B cell (primary cell): Measurements from ENCODE around the gene RET. TPM values are rescaled to one million over a fixed set of nuclear protein-coding genes. Genes with fewer than 3 reads are reported as not detected.

ENCODE experiments used
- ATAC-seq: fragments of 200-7000 bp; cut with Tn5 transposase; one replicate; pipeline ENCODE4 v1.10.0; 2021; ENCODE audit warnings: low read depth, mild to moderate bottlenecking, moderate number of reproducible peaks, moderate library complexity
- CTCF ChIA-PET: fragments of 350-600 bp; sonication (Branson Sonifier 250); formaldehyde crosslinking; loops from one replicate; lab custom pipeline; 2021; ENCODE audit warnings: antibody characterized with exemption, inconsistent platforms; lab: Charles Lee
- POLR2A ChIA-PET: fragments of 350-600 bp; sonication (Branson Sonifier 250); formaldehyde crosslinking; loops from one replicate; lab custom pipeline; 2021; ENCODE audit warnings: antibody characterized with exemption; lab: Charles Lee
- DNase-seq: peaks from one replicate; pipeline ENCODE4 v3.0.0; 2013
- H2AFZ ChIP-seq: 2 replicates; pipeline ENCODE4 v1.6.1; 2012; ENCODE audit warnings: mild to moderate bottlenecking, low read depth, low read length; ENCODE audit not compliant: insufficient read depth, poor library complexity, severe bottlenecking
- H3K27ac ChIP-seq, 2 donors: 1 replicate in 1 of 2; 2 replicates in 1 of 2; pipeline ENCODE4 v1.5.1; 2012 to 2013; ENCODE audit warnings: low read length in 2 of 2, mild to moderate bottlenecking in 2 of 2, moderate library complexity in 1 of 2
- H3K27me3 ChIP-seq, 4 experiments: fragments of 200-600 bp in 1 of 4; sonication (generic) in 1 of 4; replicated peaks in 1 of 4; 1 replicate in 2 of 4; 2 replicates in 2 of 4; pipeline versions ENCODE4 v1.6.1 to v1.7.0; 2013 to 2016; ENCODE audit warnings: low read length in 3 of 4, mild to moderate bottlenecking in 2 of 4, mixed read lengths in 1 of 4, moderate library complexity in 1 of 4; ENCODE audit not compliant: insufficient read depth in 4 of 4, control insufficient read depth in 3 of 4; ENCODE audit errors: control extremely low read depth in 1 of 4
- H3K36me3 ChIP-seq, 2 experiments: replicated peaks in 1 of 2; 1 replicate in 1 of 2; 2 replicates in 1 of 2; pipeline versions ENCODE4 v1.6.1 to v1.7.1; 2013; ENCODE audit warnings: low read length in 1 of 2; ENCODE audit not compliant: insufficient read depth in 2 of 2, control insufficient read depth in 1 of 2; ENCODE audit errors: control extremely low read depth in 1 of 2, extremely low read depth in 1 of 2
- H3K4me1 ChIP-seq, 2 donors: fragments of 200-600 bp in 1 of 2; sonication (generic) in 1 of 2; 1 replicate in 1 of 2; 2 replicates in 1 of 2; pipeline versions ENCODE4 v1.5.1 to v1.6.1; 2013 to 2017; ENCODE audit warnings: low read length in 2 of 2; ENCODE audit not compliant: control insufficient read depth in 2 of 2, insufficient read depth in 2 of 2
- H3K4me2 ChIP-seq: replicated peaks from 2 replicates; pipeline ENCODE3; 2012; ENCODE audit warnings: mild to moderate bottlenecking, low read depth, low read length; ENCODE audit not compliant: poor library complexity, severe bottlenecking
- H3K4me3 ChIP-seq, 5 experiments: fragments of 200-600 bp in 1 of 5; sonication (generic) in 1 of 5; 1 replicate in 3 of 5; 2 replicates in 2 of 5; pipeline versions ENCODE4 v1.5.1 to v1.7.0; 2011 to 2016; ENCODE audit warnings: low read length in 4 of 5, mild to moderate bottlenecking in 4 of 5, low read depth in 2 of 5, control low read depth in 1 of 5, moderate library complexity in 1 of 5; ENCODE audit not compliant: insufficient read depth in 1 of 5; ENCODE audit errors: control extremely low read depth in 1 of 5, extremely low read depth in 1 of 5
- H3K79me2 ChIP-seq: fragments of 200-600 bp; sonication (generic); one replicate; pipeline ENCODE4 v1.6.0; 2016; ENCODE audit warnings: low read length; ENCODE audit not compliant: control insufficient read depth, insufficient read depth
- H3K9ac ChIP-seq: fragments of 200-600 bp; sonication (generic); 2 replicates; pipeline ENCODE4 v1.6.1; 2017; ENCODE audit warnings: mild to moderate bottlenecking, low read length, moderate library complexity
- H3K9me3 ChIP-seq, 3 donors: one replicate each; pipeline versions ENCODE4 v1.6.1 to v1.7.1; 2013; ENCODE audit warnings: low read length in 2 of 3; ENCODE audit not compliant: control insufficient read depth in 2 of 3, insufficient read depth in 1 of 3; ENCODE audit errors: control extremely low read depth in 1 of 3
- H4K20me1 ChIP-seq: 2 replicates; pipeline ENCODE4 v1.6.0; 2012; ENCODE audit warnings: mild to moderate bottlenecking, low read length; ENCODE audit not compliant: insufficient read depth, control insufficient read depth, poor library complexity, severe bottlenecking
- H3K27ac Mint-ChIP-seq: one replicate; pipeline ENCODE4 v1.8.0; 2021; ENCODE audit warnings: mixed read lengths
- H3K27me3 Mint-ChIP-seq: one replicate; pipeline ENCODE4 v1.8.0; 2021; ENCODE audit warnings: mixed read lengths
- H3K4me1 Mint-ChIP-seq: one replicate; pipeline ENCODE4 v1.8.0; 2021; ENCODE audit warnings: mixed read lengths
- H3K4me3 Mint-ChIP-seq: one replicate; pipeline ENCODE4 v1.8.0; 2021; ENCODE audit warnings: mixed read lengths
- H3K9me3 Mint-ChIP-seq: one replicate; pipeline ENCODE4 v1.8.0; 2022; ENCODE audit warnings: mixed read lengths; ENCODE audit not compliant: insufficient read depth
- EZH2 ChIP-seq: IDR thresholded peaks from 2 replicates; pipeline ENCODE4 v1.6.1; 2012; ENCODE audit warnings: borderline replicate concordance, low read depth, mild to moderate bottlenecking, moderate library complexity, low read length; ENCODE audit not compliant: insufficient read depth, poor library complexity, severe bottlenecking
- WGBS: methylation state at CpG from one replicate; pipeline ENCODE4 v1.1.5; 2013; ENCODE audit warnings: missing lambda C conversion rate; ENCODE audit not compliant: insufficient coverage; 5-methylcytosine and 5-hydroxymethylcytosine counted together
- intact Hi-C: fragments of 100-400 bp; cut with micrococcal nuclease; formaldehyde crosslinking; loops from one replicate; pipeline ENCODE4 v1.10.0; 2022
- polyA plus RNA-seq: library from polyadenylated mRNA; depleted of rRNA; stranded (reverse); fragments of >200 nt; gene quantifications from 2 replicates; pipeline ENCODE4 v1.2.3, GENCODE V29; 2012
- total RNA-seq, 2 donors: library from RNA; stranded (reverse); fragments of 120-200 nt in 1 of 2; gene quantifications; 1 replicate in 1 of 2; 2 replicates in 1 of 2; pipeline versions ENCODE4 v1.2.3 to v1.2.4, GENCODE V29; 2013 to 2022
- TF ChIP-seq, protein P1 (sequence below): fragments of 200-600 bp; IDR thresholded peaks from one replicate; pipeline ENCODE4 v1.8.0; 2022; ENCODE audit warnings: antibody characterized with exemption, mild to moderate bottlenecking

RET gene
- total and polyA plus RNA-seq, 2 donors (not counting 1 experiment from before 2014, with no cell fraction given), result 0.16 to 0.27 TPM

DNA sequence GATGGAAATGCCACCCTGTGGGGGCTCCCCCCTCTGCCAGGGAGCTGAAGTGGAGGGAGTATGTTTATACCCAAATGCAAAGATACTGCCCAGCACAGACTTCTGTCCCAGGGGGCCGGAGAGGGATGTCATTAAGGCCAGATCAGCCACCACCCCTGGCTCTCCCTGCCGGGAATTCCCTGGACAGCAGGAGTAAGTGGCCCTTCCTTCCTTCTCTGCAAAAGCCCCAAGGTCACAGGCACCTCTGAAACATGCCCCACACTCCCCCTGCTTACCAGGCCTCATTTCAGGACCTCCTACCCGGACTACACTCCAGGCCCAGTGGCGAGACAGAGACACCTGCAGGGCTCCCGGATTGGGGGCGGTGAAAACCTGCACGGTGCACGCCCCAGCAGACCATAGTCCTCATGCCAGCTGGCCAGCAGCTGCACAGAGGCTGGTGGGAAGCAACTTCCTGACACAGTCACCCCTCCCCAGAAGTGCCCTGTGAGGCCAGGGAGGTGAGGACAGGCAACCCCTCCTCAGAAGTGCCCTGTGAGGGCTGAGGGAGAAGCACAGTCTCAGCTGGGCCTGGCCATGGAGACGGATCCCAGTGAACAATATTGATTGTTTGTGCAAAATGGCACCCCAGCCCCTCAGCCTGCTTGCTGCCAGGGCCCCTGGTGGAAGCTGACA lies 33.0 kb upstream of the RET start:
- H3K4me3 ChIP-seq, result no peak overlapping the region
- Mint-ChIP-seq H3K4me1 (no peaks in the 10 kb centered on the region), H3K27me3 (no peaks in the 10 kb centered on the region), H3K4me3 (no peak overlapping the region), H3K9me3 (no peaks in the 10 kb centered on the region), H3K27ac (no peak overlapping the region)
- no peaks in the 10 kb centered on the region for H4K20me1 ChIP-seq
- H3K9me3 ChIP-seq, result no peaks in the 10 kb centered on the region
- intact Hi-C loops, result no loop called here
- ATAC-seq (no peak), DNase-seq (no peak)
- H3K4me2 ChIP-seq, result no peak overlapping the region
- H3K27me3 ChIP-seq, result no peaks in the 10 kb centered on the region
- H2AFZ ChIP-seq, result no peak overlapping the region
- POLR2A ChIA-PET, result no interaction called here
- WGBS, result 57% methylated on average over 9 of the region's 9 CpGs
- CTCF ChIA-PET, result interaction anchor here (0.9 kb wide), 1 partner anchor 8 kb away, joined by 3 read pairs; no protein-coding TSS in a partner anchor
- no peaks in the 10 kb centered on the region for H3K4me1 ChIP-seq
- TF ChIP-seq EZH2, result no peak
- TF ChIP-seq, protein P1, sequence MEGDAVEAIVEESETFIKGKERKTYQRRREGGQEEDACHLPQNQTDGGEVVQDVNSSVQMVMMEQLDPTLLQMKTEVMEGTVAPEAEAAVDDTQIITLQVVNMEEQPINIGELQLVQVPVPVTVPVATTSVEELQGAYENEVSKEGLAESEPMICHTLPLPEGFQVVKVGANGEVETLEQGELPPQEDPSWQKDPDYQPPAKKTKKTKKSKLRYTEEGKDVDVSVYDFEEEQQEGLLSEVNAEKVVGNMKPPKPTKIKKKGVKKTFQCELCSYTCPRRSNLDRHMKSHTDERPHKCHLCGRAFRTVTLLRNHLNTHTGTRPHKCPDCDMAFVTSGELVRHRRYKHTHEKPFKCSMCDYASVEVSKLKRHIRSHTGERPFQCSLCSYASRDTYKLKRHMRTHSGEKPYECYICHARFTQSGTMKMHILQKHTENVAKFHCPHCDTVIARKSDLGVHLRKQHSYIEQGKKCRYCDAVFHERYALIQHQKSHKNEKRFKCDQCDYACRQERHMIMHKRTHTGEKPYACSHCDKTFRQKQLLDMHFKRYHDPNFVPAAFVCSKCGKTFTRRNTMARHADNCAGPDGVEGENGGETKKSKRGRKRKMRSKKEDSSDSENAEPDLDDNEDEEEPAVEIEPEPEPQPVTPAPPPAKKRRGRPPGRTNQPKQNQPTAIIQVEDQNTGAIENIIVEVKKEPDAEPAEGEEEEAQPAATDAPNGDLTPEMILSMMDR, result no peak
- no peaks in the 10 kb centered on the region for H3K79me2 ChIP-seq
- H3K9ac ChIP-seq, result no peak overlapping the region
- no peak overlapping the region for H3K27ac ChIP-seq
- no peaks in the 10 kb centered on the region for H3K36me3 ChIP-seq

DNA sequence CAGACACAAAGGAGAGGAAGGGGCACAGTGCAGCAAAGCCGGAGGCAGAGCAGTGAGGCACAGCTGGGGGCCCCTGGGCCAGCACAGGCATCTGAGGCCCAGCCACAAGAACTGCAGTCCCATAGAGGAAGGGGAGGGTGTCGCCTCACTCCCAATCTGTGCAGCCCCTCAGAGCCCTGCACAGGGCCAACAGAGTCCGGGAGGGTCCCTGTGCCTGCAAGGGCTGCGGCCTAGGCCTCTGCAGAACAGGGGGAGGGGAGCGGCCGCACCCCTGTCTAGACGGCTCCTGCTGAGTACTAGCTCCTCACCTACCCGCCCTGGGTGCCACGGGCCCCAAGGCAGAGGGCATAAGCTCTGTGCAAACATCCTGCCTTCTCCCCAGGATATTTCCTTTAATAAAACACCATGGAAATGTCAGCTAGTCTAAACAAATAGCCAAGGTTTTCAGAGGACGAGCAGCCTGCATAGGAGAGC lies 32.4 kb upstream of the RET start:
- no peak for DNase-seq
- intact Hi-C loops, result no loop called here
- H3K27me3 ChIP-seq, result no peaks in the 10 kb centered on the region

More for the DNA sequence above, 32.4 kb upstream of the RET start:
- ChIA-PET POLR2A (no interaction called here), CTCF (interaction anchor here (0.9 kb wide), 1 partner anchor 9 kb away, joined by 3 read pairs; no protein-coding TSS in a partner anchor)
- no peak overlapping the region for H3K27ac ChIP-seq
- 65% methylated on average over 9 of the region's 10 CpGs for WGBS
- no peak overlapping the region for H3K4me3 Mint-ChIP-seq
- no peaks in the 10 kb centered on the region for H3K79me2 ChIP-seq
- no peak overlapping the region for H3K27ac Mint-ChIP-seq
- no peak overlapping the region for H2AFZ ChIP-seq
- no peaks in the 10 kb centered on the region for H3K36me3 ChIP-seq
- no peaks in the 10 kb centered on the region for H3K4me1 Mint-ChIP-seq
- no peaks in the 10 kb centered on the region for H4K20me1 ChIP-seq
- TF ChIP-seq, protein P1, result no peak
- TF ChIP-seq EZH2, result no peak
- no peaks in the 10 kb centered on the region for H3K4me1 ChIP-seq
- H3K9me3 ChIP-seq, result no peaks in the 10 kb centered on the region
- H3K4me2 ChIP-seq, result no peak overlapping the region
- no peak overlapping the region for H3K4me3 ChIP-seq
- no peak for ATAC-seq
- H3K9me3 Mint-ChIP-seq, result no peaks in the 10 kb centered on the region
- no peak overlapping the region for H3K9ac ChIP-seq
- H3K27me3 Mint-ChIP-seq, result peaks cover 4% of the 10 kb centered on the region
